GM12892 (cell line): ENCODE data around the gene FILIP1.

Source experiments
- POLR2A ChIP-seq: IDR thresholded peaks from 2 replicates; pipeline ENCODE4 v1.6.1; 2011; ENCODE audit warnings: low read depth, low read length, control low read depth
- POLR2AphosphoS5 ChIP-seq: IDR thresholded peaks from 2 replicates; pipeline ENCODE4 v1.6.1; 2011; ENCODE audit warnings: low read depth, low read length, control low read depth

DNA sequence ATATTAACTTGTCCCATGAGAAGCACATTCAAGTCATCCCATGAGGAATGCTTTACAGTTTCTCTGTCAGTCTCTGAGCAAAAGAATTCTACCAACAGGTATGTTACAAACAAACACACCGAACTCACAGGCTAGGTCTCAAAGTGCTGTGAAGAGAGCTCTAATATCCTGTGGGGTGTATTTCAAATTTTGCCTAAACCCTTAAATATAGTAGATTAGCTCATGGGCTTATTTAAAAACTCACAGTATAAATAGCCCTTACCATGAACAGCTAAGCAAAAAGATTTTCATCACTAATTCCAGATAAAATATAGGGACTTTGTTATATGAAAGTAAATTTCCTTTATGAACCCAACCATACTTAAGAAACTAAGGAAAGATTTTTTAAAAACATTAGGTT is 77.8 kb downstream of the FILIP1 start:
- TF ChIP-seq POLR2AphosphoS5 (no peak), POLR2A (no peak)
